ENCODE data around the gene TMEM132A.

TMEM132A gene

DNA sequence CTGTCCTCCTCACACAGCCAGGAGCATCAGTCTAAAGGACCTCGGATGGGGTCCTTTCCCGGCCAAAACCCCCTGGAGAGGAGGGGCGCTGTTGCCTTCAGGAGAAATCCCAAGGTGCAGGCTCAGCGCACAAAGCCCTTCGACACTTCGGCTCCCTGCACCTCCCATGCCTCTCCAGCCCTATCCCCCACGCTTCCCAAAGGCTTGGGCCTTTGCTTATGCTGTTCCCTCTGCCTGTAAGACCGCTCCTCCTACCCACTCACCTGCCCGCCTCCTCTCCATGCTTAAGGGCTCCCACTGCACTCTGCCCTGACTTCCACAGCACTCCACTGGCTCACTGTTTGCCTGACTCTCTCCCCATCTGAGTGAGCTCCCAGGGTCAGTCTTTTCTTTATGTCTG lies 14.2 kb downstream of the TMEM132A start:
- TF ChIP-seq, protein P1, sequence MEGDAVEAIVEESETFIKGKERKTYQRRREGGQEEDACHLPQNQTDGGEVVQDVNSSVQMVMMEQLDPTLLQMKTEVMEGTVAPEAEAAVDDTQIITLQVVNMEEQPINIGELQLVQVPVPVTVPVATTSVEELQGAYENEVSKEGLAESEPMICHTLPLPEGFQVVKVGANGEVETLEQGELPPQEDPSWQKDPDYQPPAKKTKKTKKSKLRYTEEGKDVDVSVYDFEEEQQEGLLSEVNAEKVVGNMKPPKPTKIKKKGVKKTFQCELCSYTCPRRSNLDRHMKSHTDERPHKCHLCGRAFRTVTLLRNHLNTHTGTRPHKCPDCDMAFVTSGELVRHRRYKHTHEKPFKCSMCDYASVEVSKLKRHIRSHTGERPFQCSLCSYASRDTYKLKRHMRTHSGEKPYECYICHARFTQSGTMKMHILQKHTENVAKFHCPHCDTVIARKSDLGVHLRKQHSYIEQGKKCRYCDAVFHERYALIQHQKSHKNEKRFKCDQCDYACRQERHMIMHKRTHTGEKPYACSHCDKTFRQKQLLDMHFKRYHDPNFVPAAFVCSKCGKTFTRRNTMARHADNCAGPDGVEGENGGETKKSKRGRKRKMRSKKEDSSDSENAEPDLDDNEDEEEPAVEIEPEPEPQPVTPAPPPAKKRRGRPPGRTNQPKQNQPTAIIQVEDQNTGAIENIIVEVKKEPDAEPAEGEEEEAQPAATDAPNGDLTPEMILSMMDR (conservative IDR thresholded peaks at IDR 0.05; ENCODE audit: low read depth, low read length), result no peak
- no peak overlapping the region for H3K4me3 ChIP-seq (ENCODE audit: low read depth, low read length)
- no peak for DNase-seq (ENCODE audit: low read depth)

DNA sequence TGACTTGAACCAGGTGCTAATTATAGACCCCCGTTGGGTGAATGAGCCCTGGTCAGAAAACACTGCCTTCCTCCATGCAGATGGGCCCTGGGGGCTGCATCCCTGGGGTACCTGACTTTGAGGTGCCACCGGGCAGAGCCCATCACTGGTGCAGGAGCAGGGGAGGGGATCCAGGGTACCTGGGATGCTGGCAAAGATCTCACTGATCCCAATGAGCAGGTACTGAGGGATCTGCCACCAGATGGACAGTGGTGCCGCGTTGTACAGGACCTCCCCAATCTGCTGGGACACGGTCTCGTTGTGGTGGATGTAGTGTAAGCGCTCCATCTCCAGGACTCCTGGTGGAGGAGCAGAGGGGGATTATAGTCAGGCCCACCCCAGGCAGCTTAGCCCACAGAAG lies 15.0 kb downstream of the TMEM132A start:
- DNase-seq (ENCODE audit: low read depth), result no peak
- TF ChIP-seq, protein P1 (conservative IDR thresholded peaks at IDR 0.05; ENCODE audit: low read depth, low read length), result no peak
- no peak overlapping the region for H3K4me3 ChIP-seq (ENCODE audit: low read depth, low read length)

DNA sequence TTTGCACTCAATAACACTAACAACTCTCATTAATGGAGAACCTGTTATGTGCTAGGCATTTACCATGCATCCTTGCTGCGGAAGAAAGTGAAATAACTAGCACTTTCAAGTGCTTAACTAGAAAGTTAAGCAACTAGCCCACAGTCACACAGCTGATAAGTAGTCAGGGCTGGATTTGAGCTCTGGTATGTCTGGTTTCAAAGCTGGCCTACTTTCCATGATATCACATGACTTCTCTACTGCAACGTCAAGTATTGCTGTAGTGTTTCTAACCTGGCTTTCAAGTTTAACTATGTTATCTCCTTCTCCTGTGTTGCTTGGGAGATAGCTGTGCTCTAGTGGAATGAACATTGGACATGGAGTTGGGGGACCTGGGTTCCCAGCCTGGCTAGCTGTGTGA lies 15.6 kb downstream of the TMEM132A start:
- H3K4me3 ChIP-seq (ENCODE audit: low read depth, low read length), result no peak overlapping the region
- TF ChIP-seq, protein P1 (conservative IDR thresholded peaks at IDR 0.05; ENCODE audit: low read depth, low read length), result no peak
- peak; percentile 75 for DNase-seq (ENCODE audit: low read depth)

DNA sequence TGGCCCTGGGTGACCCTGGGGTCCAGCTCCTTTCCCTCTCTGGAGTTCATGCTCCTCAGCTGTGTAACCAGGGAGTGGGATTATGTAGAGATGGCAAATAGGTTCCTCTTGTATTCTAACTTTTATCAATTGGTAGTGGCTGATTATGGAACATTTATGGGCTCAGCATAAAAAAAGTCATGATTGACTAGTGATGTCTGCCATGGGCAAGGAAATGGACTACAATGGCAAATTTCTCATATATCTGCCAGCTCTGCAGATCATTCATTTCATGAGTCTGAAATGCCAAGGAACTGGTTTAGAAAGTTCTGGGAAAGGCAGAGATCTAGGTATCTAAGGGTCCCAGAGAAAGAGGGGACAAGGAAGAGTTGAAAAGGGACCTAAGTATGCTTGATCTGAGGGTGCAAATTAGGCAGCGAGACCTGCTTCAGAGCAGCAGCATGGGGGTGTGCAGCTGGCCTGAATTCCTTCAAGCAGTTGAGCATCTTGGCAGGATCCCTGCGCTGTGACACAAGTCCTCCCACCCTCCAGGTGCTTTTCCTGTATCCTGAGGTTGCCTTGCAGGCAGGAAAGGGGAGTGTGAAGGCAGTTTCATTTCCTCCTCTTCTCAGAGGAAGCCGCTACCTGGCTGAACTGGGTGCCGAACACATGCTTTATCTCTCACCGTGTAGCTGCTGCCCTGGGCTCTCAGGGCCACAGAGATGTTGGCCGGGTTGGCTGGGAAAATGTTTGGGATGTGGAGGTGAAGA lies 17.3 kb downstream of the TMEM132A start:
- no peak overlapping the region for H3K4me3 ChIP-seq (ENCODE audit: low read depth, low read length)
- no peak for DNase-seq (ENCODE audit: low read depth)
- TF ChIP-seq, protein P1 (conservative IDR thresholded peaks at IDR 0.05; ENCODE audit: low read depth, low read length), result no peak

DNA sequence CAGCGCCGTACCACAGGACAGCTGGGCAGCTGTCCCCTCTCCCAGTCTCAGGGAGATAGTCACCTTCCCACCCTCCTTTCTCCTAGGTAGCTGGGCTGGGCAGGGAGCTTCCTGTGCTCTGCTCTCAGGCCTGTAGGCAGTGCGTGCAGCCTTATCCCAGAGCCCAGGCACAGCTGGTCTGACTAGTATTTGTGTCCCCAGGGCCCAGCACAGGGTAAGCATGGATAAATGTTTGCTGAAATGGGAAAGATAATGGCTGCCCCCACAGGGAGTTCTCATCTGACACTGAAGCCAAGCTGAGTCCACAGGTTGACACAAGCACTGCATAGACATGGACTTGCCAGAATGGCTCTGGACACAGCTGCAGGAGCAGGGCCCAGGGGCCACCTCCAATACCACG lies 18.0 kb downstream of the TMEM132A start:
- no peak for DNase-seq (ENCODE audit: low read depth)
- TF ChIP-seq, protein P1 (conservative IDR thresholded peaks at IDR 0.05; ENCODE audit: low read depth, low read length), result no peak
- H3K4me3 ChIP-seq (ENCODE audit: low read depth, low read length), result no peak overlapping the region

DNA sequence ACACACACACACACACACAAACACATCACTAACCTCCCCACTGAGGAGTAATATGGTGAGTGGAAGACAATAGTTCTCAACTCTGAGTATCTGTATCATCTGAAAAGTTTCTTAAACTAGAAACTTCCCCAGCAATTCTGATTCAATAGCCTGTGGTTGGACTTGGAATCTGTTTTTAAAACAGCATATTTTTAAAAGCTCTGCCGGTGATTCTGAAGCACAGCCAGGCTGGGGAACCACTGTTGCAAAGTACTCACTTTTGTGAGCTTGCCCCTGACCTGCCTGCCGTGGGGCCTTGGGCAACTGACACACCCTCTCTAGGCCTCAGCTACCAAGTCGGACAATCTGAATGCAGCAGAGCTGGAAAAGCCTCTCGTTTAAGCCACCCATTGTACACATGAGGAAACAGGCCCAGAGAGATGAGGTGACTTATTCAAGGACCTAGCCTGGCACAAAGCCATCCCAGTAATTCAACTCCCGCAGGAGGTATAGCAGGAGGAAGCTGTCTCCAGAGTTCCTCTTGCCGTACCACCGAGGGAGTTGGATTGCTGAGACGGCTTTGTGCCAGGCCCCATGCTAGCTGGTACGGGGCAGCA lies 18.8 kb downstream of the TMEM132A start:
- peak; percentile 51 for DNase-seq (ENCODE audit: low read depth)
- TF ChIP-seq, protein P1 (conservative IDR thresholded peaks at IDR 0.05; ENCODE audit: low read depth, low read length), result no peak
- H3K4me3 ChIP-seq (ENCODE audit: low read depth, low read length), result no peak overlapping the region

All from choroid plexus epithelial cell (primary cell).